ENCODE measurements around the gene FYB2. TPM values are rescaled to one million over a fixed set of nuclear protein-coding genes. Genes with fewer than 3 reads are reported as not detected.

FYB2 gene
- total RNA-seq, 1 experiment from 2014 or later, result not detected

DNA sequence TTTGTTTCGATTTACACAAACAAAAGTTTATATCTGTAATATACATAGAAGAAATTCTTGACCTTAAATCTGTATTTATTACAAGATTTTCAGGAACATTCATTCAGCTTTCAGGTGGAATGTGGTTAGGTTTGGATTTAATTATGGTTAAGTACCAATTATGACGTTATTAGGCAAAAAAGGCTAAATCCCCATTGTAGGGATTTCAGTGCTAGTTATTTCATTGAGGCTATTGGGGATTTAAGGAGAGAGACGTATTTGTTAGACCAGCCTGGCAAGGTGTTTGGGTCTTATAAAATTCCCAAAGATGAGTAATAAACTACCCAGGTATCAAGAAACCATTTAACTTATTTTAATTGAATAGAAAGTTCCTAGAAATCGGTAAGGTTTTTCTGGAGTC is 148.1 kb downstream of the FYB2 start:
- no peaks in the 10 kb centered on the region for H3K4me1 ChIP-seq (ENCODE audit: control insufficient read depth in 1 of 2, insufficient read depth in 2 of 2, low read length in 2 of 2)
- DNase-seq (ENCODE audit: low read depth, low spot score) (no peak), ATAC-seq (no peak)
- RAD21 ChIA-PET (ENCODE audit: low non-redundant PET in 1 of 2, low total read pairs in 2 of 2, uncharacterized antibody in 2 of 2, unreplicated experiment in 2 of 2), result no interaction called here
- no peak overlapping the region for H3K4me2 ChIP-seq (ENCODE audit: low read length)
- CTCF ChIA-PET, result no interaction called here
- no peak overlapping the region for H3K9ac ChIP-seq (ENCODE audit: low read length)
- POLR2A ChIA-PET, result no interaction called here
- no peak overlapping the region for H2AFZ ChIP-seq (ENCODE audit: low read depth, low read length, poor library complexity, severe bottlenecking)
- no peak overlapping the region for H3K27ac ChIP-seq (ENCODE audit: low read depth, low read length)
- no peaks in the 10 kb centered on the region for H3K36me3 ChIP-seq (ENCODE audit: control insufficient read depth in 1 of 2, insufficient read depth in 2 of 2, low read length in 2 of 2)
- TF ChIP-seq ZBTB33 (IDR thresholded peaks at IDR 0.05; ENCODE audit: extremely low read depth, insufficient replicate concordance, low read length), result no peak
- TF ChIP-seq EZH2 (IDR thresholded peaks at IDR 0.05), result no peak
- TF ChIP-seq YY1 (IDR thresholded peaks at IDR 0.05; ENCODE audit: extremely low read depth, insufficient replicate concordance, low read depth, low read length), result no peak
- no peak for TF ChIP-seq ZFX (IDR thresholded peaks at IDR 0.05)
- no peak for TF ChIP-seq EGR1 (IDR thresholded peaks at IDR 0.05; ENCODE audit: low read depth)
- TF ChIP-seq, protein P1, sequence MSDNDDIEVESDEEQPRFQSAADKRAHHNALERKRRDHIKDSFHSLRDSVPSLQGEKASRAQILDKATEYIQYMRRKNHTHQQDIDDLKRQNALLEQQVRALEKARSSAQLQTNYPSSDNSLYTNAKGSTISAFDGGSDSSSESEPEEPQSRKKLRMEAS (IDR thresholded peaks at IDR 0.05), result no peak
- TF ChIP-seq CBX3 (IDR thresholded peaks at IDR 0.05; ENCODE audit: low read depth), result no peak
- no peak for TF ChIP-seq ZNF274 (IDR thresholded peaks at IDR 0.05; ENCODE audit: low read depth, low read length)
- TF ChIP-seq FOSL1 (IDR thresholded peaks at IDR 0.05; ENCODE audit: low read depth), result no peak
- no peak for TF ChIP-seq REST (IDR thresholded peaks at IDR 0.05; ENCODE audit: low read depth)
- TF ChIP-seq POLR2A (IDR thresholded peaks at IDR 0.05; ENCODE audit: borderline replicate concordance, extremely low read depth, insufficient read depth, insufficient read length), result no peak
- TF ChIP-seq SIN3A (IDR thresholded peaks at IDR 0.05; ENCODE audit: low read depth), result no peak
- TF ChIP-seq CEBPB (IDR thresholded peaks at IDR 0.05; ENCODE audit: low read depth), result no peak
- TF ChIP-seq, protein P2, sequence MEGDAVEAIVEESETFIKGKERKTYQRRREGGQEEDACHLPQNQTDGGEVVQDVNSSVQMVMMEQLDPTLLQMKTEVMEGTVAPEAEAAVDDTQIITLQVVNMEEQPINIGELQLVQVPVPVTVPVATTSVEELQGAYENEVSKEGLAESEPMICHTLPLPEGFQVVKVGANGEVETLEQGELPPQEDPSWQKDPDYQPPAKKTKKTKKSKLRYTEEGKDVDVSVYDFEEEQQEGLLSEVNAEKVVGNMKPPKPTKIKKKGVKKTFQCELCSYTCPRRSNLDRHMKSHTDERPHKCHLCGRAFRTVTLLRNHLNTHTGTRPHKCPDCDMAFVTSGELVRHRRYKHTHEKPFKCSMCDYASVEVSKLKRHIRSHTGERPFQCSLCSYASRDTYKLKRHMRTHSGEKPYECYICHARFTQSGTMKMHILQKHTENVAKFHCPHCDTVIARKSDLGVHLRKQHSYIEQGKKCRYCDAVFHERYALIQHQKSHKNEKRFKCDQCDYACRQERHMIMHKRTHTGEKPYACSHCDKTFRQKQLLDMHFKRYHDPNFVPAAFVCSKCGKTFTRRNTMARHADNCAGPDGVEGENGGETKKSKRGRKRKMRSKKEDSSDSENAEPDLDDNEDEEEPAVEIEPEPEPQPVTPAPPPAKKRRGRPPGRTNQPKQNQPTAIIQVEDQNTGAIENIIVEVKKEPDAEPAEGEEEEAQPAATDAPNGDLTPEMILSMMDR (IDR thresholded peaks at IDR 0.05 in 2 of 3, conservative IDR thresholded peaks at IDR 0.05 in 1 of 3; ENCODE audit: borderline replicate concordance in 1 of 3, insufficient read depth in 1 of 3, low read depth in 2 of 3, low read length in 2 of 3), result no peak
- TF ChIP-seq ATF3 (IDR thresholded peaks at IDR 0.05), result no peak
- no peak for TF ChIP-seq RAD21 (IDR thresholded peaks at IDR 0.05; ENCODE audit: low read depth)
- no peaks in the 10 kb centered on the region for H3K79me2 ChIP-seq (ENCODE audit: insufficient read depth, low read length)
- BruUV-seq (replicated peaks), result no TSS peak
- peaks cover 27% of the 10 kb centered on the region for H3K27me3 ChIP-seq (ENCODE audit: insufficient read depth, low read length)
- no peaks in the 10 kb centered on the region for H4K20me1 ChIP-seq (ENCODE audit: insufficient read depth)
- no peaks in the 10 kb centered on the region for H3K9me2 ChIP-seq (ENCODE audit: insufficient read depth)
- H3K4me3 ChIP-seq (replicated peaks in 1 of 2; ENCODE audit: low read depth in 1 of 2, low read length in 2 of 2), result no peak overlapping the region
- no peaks in the 10 kb centered on the region for H3K9me3 ChIP-seq (ENCODE audit: control insufficient read depth in 1 of 2, insufficient read depth in 1 of 2, low read depth in 1 of 2, low read length in 2 of 2)
- intact Hi-C loops (cut with micrococcal nuclease), result no loop called here
